HG02571 (cell line): Measurements from ENCODE around the gene PKHD1.
A peak's percentile ranks its signal among the peaks of the same experiment; 100 is the strongest.

Experiments
- ATAC-seq: cut with Tn5 transposase; IDR thresholded peaks from one replicate; pipeline ENCODE4 v1.9.1; 2021; ENCODE audit warnings: mild to moderate bottlenecking, moderate library complexity; ENCODE audit not compliant: unreplicated experiment

PKHD1 gene

DNA sequence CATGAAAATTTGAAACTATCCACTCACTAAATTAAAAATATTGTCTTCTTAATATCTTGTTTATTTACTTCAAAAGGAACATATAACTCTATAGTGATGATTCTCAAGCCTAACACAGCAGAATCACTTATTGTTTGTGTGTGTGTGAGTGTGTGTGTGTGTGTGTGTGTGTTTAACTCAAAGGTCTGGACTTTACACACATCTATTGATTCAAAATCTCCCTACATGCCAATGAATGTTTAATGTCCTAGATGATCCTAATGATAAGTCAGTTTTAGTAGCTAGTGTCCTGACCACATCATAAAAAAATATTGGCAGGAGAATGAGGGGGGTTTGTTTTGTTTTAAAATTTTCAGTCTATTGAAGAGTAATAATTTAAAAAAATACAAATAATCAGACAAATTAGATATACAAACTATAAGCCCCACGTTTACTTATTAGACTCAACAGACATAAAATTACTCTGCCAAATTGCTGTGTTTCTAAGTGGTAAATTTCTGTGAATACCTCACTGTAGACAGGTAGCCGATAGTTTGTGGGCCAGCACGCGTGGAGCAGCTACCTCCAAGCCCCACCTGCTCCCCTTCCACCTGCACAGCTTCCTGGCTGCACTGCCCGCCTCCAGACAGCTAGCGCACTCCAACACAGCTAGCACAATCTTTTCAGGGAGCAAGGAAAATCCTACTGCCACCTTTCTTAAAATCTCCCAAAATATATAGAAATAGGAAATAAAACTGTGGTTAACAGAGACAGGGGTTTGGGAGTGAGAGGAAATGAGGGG is 349.6 kb downstream of the PKHD1 start:
- ATAC-seq: no peak

- ATAC-seq: no peak
Observed at GRCh38 chr6:51725155-51725554, 362.3 kb downstream of the PKHD1 start.

- no peak for ATAC-seq
Observed at GRCh38 chr6:51720327-51720726, 367.1 kb downstream of the PKHD1 start.

GRCh38 chr6:51719297-51719696 is 368.1 kb downstream of the PKHD1 start:
- no peak for ATAC-seq

GRCh38 chr6:51718533-51718932 is 368.9 kb downstream of the PKHD1 start:
- ATAC-seq: no peak

DNA sequence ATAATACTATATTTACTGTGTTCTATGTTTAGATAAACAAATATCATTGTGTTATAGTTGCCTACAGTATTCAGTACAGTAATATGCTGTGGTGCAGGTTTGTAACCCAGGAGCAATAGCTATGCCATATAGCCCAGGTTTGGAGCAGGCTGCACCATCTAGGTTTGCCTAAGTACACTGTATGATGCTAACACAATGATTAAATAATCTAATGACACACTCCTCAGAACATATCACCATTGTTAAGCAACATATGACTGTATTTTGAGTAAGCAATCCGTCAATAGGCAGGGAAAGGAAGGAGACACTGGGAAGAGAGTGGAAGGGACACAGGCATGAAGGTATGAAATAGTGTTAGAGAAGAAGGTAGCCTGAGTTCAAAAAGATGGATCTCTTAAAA is 369.9 kb downstream of the PKHD1 start:
- ATAC-seq: no peak

GRCh38 chr6:51711876-51712275 is 375.5 kb downstream of the PKHD1 start:
- no peak for ATAC-seq

DNA sequence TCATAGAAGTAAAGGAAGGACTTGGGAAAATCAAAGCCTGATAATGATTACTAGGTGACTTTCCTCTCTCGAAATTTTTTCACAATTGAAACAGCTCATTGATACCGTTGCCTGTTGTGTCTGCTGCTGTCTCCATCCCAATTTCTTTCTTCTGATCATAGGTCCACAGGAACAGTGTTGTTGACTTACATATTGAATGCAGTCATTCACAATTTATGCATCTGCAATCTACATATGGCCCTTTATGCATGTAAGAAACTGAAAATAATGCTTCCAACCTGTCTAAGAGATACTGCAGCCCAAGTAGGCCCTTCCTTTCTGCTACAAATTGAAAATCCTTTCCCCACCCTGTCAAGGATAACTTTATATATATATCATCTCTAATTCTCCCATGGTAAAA is 381.3 kb downstream of the PKHD1 start:
- ATAC-seq: no peak

- ATAC-seq: no peak
Observed at GRCh38 chr6:51704932-51705540, 382.4 kb downstream of the PKHD1 start.

- ATAC-seq: no peak
Observed at GRCh38 chr6:51702851-51703250, 384.6 kb downstream of the PKHD1 start.

DNA sequence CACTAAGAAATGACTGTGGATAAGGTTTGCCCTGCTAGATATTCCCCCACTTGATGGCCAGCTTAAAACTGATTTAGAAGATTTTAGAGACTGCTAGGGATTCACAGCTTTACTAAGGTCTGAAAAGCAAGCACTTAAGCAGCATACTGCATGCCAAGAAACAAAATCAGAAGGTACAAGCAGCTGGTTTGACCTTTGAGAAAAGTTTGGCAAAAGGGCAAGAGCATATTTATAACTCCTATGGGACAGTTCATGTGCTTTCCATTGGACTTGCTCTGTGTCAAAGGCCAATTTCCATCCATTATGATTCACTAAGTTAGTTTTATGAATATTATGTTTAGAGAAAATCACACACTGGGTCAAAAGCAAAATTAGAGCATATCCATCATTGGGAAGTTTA is 402.8 kb downstream of the PKHD1 start:
- no peak for ATAC-seq

DNA sequence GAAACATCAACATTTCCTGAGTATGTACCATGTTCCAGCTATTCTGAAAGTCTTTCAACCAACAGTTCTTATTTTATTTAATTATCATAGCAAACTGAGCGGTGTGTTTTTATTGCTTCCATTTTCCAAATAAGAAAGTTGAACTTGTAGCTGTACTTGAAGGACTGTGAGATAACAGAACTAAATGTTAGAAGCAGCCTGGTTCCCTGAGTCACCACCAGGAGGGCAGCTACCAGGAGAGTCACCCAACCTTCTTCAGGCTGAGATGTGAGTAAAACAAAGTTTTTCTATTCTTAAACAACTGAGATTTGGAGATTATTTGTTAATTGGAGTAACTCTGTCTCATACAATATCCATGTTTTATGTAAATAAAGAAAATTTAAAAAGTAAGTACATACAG is 403.4 kb downstream of the PKHD1 start:
- no peak for ATAC-seq

GRCh38 chr6:51678905-51679620 is 408.4 kb downstream of the PKHD1 start:
- ATAC-seq: peak; percentile 69

DNA sequence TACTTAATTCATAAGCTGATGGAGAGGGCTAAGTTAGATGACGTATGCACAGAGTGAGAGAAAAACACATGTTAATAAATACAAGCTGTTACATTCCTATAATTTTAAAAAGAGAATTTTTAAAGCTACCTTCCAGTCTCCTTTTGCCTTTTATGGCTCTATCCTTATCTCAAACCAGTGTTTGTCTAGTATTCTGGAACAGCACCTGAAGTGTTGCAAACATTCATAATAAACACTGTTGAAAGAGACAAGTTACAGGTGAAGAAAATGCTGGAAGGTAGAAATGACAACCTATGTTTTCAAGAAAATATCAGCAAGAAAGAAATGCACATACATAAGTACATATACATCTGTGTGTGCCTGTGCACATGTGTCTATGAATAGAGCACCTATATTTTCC is 409.1 kb downstream of the PKHD1 start:
- ATAC-seq: no peak

DNA sequence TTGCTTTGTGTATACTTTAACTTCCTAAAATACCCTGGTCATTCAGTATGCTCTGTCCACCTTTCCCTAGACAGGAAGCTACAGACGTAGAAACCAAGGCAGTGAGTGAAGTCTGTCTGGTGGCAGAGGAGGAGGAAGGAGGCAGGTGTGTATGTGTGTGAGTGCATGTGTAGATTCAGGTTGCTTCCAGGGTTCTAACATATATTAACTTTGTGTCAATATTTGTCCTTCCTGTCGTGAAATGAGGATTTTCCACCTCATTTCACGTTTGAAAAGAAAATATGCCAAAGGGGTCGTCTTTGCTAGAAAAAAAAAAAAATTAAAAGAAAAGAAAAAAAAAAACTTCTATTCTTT is 411.5 kb downstream of the PKHD1 start:
- no peak for ATAC-seq

GRCh38 chr6:51675020-51675921 is 412.1 kb downstream of the PKHD1 start:
- no peak for ATAC-seq

DNA sequence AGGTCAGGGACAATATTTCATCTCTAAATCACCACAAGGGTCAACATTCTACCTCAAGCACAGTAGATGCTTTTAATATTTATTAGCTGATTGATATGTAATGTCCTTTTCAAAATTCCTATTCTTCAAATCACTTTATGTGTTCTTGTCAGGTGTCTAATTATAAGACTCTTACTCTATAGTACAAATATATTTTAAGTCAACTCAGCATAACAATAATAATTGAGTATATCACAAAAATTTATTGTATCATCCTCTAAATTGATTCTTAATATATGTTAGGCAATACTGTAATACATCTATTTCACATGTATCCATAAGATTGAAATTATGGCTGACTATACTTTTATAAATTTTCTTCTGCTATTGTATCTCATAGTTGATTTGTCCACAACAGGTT is 423.9 kb downstream of the PKHD1 start:
- ATAC-seq: no peak

DNA sequence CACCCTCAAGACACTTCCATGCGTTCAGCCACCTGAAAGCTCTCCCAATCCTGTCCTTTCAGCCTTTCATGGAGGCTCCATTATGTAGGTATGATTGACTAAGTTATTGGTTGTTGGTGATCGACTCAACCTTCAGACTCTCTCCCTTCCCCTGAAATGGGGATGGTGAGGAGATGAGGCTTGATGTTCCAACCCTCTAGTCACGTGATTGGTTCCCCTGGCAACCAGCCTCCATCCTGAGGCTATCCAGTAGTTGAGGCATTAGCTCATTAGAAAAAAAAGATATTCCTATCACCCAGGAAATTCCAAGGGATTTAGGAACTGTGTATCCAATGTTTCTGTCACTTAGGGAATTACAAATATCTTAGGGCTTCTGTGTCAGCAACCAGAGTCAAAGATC is 426.6 kb downstream of the PKHD1 start:
- ATAC-seq: no peak

GRCh38 chr6:51657491-51657890 is 429.9 kb downstream of the PKHD1 start:
- ATAC-seq: no peak

DNA sequence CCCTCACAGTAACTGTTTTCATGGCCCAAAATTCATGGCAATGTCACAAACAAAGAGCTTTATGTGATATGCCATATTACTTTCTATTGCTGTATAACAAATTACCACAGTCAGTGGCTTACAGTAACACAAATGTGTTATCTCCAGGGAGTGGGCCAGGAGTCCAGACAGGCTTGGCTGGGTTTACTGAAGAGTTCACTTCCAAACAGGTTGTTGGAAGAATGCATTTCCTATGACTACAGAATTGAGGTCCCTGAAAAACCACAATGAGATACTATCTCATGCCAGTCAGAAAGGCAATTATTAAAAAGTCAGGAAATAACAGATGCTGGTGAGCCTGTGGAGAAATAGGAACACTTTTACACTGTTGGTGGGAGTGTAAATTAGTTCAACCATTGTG is 431.9 kb downstream of the PKHD1 start:
- no peak for ATAC-seq

DNA sequence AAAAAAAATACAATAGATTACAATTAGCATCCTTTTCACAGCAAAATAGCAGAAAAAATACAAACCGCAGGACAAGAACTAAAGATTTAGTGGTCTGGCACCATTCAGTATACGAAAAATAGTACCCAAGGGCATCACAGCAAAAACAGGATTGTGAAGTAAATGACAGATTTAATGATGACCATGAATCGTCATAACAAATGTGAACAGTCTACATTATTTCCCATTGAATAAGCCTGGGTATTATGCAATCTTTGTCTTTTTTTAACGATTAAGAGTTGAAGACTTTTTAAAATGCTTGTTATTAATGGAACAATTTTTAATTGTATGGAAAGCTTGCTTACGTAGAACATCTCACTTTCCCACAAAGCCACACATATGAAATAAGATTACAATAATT is 432.8 kb downstream of the PKHD1 start:
- no peak for ATAC-seq
